Fibroblast of skin of right quadriceps (primary cell): ENCODE measurements around the gene TMEM269.

Experiments
- DNase-seq: peaks from one replicate; pipeline ENCODE4 v3.0.0-alpha.2; 2013

Gene TMEM269, protein sequence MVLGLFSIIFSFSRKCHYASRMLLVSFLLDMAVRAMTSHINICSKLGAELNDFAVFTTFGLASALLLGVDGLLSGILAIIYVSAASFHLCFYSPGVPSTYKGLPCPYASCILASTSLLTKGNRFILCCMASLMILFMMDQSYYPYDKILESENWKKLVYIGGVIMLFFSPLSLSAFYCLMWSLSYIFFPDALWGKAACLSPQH

DNA sequence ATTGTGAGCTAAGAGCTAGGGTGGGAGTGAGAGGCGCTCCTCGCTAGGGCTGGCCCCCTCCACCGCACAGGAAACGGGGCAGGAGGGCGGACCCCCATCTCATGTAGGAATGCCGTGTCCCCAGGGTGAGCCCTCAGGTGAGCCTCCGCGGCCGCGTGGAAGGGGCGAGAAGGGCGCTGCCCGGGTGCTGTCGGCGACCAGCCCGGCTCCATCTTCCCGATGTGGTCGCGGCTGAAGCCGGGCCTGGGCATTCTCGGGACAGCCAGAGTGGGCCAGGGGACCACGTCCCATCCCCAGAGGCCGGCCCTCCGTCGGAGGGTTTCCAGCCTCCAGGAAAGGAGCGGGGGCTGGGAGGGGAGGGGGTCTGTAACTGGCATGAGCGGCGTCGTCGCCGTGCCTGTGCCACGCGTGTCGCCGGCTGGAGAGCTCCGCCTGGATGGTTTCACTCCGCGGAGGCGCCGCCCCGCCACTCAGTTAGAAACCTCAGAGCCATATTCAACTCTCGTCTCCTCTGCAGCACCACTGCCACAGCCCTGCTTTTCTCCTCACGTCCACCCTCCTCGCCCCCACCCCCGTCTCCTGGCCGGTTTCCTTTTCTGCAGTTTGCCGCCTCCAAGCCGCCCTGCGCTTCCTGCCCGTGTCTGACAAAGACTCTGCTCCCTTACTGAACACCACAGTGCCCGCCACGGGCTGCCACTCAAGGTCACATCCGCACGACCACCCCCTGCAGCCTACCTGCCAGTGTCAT is at the start of gene TMEM269:
TSS of gene TMEM269 (plus strand) at position 46 of the 748 bp plus-strand sequence. CDS start 4,903 bp downstream, outside the sequence.
- peak; percentile 7 for DNase-seq

DNA sequence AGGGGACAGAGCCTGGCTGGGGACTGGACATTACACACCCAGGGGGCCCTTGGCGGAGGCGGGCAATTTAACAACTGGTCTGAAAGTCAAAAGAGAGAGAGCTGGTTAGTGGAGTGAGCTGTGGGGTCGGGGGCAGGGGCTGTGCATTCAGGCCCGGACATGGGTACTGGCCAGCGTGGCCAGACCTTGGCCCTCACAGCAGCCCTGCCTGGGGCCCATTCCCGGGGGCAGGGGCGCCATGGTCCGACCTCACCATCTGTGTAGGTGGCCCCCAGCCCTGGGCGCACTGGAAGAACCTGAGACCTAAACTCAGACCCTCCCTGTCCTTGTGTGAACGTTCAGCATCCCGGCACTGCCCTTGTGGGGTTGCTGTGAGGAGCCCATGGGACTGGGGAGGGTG is 49.7 kb upstream of the TMEM269 start:
- DNase-seq = no peak

DNA sequence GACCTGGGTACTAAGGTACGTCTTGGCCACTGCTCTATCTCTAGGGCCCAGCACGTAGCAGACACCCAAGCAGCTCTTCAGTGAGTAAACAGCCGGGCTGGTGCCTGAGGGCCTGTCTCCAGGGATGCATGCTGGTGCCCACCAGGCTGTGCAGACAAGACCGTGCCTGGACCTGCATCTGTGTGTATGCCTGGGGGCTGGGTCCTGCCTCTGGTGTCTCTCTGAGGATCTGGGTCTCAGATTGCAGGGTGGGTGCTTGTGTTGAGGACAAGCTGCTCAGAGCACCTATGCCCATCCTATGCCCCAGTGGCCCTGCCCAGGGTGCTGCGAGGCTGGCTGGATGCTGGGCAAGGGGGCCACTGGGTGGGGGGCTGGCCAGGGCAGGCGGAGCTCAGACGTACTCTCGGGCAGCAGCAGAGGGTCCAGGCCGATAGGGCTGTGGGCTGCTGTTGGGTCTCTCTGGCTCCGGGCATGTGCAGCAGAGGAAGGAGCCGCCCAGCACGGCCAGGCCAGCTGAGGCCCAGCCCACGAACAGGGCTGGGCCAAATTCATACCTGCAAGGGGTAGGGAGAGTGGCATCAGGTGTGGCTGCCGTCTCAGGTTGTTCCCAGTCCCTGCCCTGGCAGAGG is 49.2 kb upstream of the TMEM269 start:
- DNase-seq = no peak

DNA sequence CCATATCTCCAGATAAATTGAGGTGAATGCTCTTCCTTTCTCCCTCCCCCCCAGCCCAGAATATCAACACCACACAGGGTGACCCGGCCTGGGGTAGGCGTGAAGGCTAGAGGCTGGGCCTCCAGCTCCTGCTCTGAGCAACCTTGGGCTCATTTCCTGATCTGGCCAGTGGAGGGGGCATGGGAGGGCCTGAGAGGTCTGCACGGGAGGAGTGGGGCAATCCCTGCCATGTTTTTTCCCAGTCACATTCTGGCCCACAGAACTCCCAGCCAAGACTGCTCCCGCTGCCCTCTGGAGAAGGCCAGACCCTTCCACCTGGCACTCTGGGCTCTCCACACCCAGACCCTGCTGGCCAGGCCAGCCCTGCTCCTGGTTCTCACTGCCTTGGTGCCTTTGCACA is 48.6 kb upstream of the TMEM269 start:
- DNase-seq = no peak

DNA sequence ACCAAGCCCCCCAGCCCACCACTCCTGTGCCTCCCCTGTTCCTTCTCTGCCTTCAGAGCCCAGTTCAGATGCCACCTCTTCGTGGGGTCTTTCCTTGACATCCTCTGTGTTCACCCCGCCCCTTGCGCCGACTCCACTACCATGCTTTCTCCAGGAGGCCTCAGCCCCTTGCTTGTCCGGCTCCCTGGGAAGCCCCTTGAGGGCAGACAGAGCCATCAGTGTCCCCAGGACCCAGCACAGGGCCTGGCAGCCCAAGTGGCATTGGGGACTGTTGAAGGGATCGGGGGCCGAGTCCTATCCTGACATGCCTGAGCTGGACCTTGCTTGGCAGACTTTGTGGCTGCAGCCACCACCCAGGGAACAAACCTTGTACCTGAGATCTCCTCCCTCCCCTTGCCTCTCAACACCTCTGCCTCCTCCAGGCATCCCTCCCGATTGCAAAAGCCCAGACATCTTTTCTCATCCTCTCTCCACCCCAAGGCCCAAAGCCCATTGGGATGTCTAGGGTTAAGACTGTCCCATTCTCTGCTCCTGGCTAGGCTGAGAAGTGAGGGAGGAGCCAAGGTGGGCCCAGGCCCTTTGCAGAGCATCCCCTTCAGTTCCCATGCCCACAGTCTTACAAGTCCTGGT is 48.1 kb upstream of the TMEM269 start:
- DNase-seq = no peak

DNA sequence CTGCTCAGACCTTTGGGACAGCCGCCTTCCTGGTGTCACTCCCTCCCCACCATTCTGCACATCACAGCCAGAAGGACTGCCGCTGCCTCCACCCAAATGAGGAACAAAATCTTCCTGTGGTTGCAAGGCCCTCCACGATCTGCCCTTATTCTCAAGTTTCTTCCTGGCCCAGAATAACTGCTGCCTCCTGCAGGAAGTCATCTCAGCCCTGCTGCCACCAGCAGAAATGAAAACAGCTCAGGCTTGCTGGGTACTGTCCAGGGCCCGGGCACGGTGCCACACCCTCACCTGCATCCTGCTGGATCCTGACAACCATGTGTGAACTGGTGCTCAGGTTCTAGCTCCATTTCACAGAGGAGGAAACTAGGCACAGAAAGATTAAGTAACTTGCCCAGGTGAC is 47.5 kb upstream of the TMEM269 start:
- DNase-seq = no peak

DNA sequence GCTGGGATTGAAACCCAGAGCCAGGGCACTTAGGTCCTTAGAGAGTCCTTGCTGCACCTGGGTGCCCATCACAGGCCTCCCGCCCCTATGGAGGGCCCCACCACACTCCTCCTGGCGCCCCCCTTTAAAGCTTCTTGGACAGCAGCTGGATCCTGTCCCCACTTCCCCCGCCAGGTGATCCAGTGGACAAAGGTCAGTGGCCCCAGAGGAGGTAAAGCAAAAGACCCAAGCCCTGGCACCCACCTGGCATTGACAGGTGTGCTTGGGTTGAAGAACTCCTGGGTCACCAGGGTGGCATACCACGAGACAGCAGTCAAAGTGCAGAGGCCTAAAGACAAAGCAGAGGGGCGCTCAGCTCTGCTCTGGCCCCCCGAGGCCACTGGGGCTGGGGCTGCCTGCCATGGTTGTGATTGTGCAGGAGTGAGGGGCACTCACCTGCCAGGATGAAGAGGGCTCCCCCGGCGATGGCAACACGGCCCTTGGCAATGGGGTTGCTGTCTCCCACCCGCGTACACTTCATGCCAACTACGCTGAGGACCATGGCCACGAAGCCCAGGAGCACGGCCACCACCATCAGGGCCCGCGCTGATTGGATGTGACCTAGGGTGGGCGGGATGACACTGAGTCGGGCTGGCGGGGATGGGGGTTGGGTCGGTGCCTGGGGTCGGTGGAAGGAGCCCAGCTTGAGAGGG is 46.7 kb upstream of the TMEM269 start:
- no peak for DNase-seq

DNA sequence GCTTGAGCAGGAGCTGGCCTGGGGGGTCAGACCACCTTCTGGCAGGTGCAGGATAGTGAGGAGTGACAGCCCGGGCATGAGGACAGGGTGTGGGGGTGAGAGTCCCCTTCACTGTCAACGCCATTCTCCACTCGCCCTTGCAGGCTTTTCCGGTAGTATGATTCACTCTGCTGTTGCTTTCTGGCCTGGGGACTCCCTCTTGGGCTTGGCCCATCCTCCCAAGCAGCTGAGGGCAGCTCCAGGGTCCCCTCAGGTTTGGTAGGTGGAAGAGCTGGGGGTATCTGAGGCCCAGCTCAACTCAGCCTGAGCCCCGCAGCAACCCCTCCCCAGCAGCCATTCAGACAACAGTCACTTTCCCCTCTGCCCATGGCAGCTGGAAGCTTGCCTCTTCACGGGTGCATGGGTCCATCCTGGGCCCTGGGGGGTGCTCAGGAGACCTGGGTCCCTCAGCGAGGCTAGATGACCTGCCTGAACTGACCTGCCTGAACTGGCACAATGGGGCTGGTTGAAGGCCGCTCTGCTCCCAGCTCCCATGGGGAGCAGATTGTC is 46.0 kb upstream of the TMEM269 start:
- no peak for DNase-seq

DNA sequence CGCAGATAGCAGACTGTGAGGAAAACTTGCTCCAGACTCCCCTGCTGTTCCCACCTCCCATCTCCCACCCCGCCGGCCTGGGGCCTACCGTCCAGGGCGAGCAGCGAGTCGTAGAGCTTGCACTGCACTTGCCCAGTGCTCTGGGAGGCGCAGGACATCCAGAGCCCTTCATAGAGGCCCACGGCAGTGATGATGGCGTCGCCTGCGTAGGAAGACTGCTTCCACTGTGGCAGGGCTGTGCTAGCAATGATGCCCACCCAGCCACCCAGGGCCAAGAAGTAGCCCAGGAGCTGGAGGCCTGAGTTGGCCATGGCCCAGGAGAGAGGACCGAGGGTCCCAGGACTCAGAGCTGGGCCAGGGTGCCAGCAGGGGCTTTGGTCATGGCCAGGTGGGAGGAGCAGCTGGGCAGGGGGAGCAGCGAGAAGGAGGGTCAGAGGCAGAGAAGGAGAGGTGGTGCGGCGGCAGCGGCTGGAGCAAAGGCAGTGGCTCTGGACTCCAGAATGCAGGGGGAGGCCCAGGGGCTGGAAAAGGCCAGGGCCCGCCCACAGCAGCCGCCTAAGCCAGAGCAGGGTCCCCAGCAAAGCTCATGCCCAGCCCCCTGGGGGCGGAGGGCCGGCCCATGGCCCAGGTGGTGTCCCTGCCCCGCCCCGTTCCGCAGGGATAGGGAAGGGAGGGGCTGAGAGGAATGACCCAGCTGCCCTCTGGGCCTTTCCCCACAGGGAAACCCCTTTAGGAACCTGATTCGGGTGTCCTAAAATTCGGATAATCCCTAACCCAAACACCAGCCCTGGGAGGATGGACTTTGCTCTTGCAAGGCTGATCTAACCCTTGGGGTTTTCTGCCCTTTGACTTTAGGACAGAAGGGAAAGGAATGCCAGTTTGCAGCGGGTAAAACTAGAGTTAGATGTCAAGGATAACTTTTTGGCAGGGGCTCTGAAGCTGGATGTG is 44.8 kb upstream of the TMEM269 start, which contains the start of gene CLDN19:
TSS of gene CLDN19 (minus strand) at position 484 of the 948 bp plus-strand sequence. CDS start at position 311, 173 bp downstream.
- DNase-seq = no peak

DNA sequence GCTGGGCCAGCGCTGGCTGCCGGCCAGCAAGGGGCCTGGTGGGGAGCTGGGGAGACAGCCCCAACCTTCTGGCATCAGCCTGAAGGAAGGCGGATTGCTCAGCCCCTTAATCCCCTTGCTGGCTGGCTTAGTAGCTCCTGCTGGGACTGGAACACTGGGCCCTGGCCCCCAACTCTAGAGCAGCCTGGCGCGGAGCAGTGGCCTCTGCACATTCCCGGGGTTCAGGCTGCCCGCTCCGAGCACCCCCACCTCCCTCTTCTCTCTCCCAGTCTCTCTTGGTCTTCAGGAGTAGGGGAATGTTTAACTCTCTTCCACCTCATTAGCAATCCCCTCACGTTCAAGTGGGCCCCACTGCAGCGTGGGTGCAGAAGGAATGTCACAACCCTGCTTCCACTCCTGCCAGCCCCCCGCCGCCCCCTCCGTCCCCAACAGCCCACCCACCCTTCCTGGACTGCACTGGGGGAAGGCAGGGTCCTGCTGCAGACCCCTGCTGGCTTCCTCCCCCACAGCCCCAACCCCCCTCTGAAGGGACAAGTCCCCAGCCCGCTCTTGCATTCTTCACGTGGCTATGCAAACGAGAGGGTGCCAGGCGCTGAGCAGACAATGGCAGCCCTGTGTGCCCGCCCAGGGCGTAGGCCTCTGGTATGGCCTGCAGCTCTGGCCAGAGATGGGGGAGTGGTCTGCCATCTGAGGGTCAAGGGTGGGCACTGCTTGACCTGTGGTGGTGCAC is 43.8 kb upstream of the TMEM269 start:
- no peak for DNase-seq

DNA sequence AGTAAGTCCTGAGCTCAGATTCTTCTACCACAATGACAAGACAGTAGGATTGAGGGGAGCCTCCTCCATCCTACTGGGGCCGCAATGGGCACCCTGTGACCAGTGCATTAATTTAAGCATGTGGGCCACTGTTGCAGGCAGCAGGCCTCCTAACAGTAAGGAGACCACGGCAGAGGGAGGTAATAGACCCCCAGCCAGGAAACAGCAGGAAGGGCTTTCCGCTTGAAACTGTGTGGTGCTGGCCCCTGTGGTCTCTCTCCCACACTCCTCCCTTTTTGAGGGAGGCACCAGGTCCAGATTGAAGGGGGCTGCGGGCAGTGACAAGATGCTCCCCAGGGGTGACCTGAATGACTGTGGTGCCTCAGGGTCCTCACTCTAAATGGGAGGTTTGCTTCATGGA is 43.1 kb upstream of the TMEM269 start:
- no peak for DNase-seq

DNA sequence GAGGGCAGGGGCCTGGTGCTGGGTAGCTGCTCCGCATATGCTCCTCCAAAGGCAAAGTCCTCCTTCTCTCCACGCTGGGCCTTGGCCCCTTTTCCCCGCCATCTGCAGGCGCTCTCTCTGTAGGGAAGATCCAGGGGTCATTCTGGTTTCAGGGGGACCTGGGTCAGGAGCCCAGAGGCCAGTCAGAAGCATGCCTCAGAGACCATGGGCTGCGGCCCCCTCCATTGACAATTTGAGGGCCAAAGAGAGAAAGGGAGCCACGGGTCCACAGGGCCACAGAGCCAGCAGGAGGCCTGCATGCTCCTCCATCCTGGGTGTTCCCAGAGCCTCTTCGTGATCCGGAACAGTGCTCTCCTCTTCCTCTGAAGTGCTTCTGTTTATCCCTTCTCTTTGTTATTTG is 42.6 kb upstream of the TMEM269 start:
- DNase-seq = no peak

DNA sequence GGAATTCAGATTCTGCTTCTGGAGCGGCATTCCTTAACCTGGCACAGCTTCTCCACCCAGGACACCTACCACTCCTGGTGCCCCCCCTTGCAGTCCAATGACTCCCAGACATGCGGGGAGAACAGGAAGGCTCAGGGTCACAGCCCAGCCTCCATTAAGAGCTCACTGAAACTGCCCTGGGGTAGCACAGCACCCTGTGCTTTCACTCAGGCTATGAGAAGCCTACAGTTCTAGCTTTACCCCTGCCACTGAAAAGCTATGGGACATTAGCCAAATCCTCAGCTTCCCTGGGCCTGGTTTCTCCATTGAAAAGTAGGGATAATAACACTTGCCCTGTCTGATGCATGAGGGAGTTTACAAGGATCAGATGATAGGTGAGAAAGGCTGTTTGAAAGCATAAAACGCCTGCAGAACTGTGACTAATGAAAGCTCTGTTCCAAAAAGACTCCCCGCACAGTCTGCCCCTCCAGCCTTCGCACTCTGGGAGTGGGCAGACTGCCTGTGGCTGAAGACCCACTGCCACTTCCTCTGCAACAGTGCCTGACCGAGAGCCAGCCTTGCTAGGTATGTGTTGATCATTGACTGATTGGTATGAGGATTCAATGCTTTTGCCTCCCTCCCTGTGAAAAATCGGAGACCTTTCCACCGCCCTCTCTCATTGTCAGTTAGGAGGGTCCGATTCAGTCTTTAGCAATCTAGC is 42.0 kb upstream of the TMEM269 start:
- no peak for DNase-seq

DNA sequence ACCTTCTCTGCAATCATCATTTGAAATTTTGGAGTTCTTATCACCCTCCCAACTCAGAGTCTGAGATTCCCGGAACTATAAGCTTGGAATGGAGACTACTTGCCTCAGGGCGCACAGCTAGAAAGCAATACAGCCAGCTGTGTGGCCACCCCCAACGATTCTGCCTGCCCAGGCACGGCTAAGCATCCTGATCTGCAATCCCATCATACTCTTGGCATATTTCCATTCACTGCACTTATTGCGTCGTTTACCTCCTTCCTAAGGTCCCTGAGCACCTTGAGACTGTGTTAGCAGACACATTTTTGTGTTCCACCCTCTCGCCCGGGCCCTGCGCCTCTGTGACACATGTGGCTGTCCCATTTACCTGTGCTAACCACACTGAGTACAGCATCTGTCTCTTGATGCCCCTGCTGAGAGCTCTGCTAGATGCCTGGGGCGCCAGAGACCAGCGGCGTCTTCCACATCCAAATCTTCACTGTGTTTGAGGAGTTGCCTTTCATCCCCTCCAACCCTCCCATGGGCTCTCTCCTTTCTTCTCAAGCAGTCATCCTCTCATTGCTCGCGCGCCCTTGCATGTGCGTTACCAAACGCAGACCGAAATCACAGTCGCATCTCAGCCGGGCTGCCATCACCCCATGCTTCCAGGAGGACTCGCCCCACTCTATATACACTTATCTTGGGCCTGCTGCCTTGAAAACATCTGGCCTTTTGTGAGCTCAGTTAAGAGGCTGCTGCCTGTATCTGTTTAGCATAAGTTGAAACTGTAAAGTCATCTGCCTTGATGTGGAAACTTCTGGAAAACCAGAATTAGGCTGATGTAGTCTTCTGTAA is 41.3 kb upstream of the TMEM269 start:
- no peak for DNase-seq

DNA sequence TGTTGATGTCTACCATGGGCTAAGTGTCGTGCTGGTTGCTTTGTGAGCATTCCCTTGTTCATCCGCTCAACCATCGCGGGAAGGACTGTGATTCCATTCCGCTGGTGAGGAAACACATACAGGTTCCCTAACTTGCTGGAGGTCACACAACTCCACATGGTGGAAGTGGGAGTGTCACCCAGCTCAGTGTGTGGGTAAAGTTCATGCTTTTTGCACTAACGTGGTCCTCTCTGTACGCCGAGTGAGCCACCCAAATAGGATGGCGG is 40.7 kb upstream of the TMEM269 start:
- no peak for DNase-seq

DNA sequence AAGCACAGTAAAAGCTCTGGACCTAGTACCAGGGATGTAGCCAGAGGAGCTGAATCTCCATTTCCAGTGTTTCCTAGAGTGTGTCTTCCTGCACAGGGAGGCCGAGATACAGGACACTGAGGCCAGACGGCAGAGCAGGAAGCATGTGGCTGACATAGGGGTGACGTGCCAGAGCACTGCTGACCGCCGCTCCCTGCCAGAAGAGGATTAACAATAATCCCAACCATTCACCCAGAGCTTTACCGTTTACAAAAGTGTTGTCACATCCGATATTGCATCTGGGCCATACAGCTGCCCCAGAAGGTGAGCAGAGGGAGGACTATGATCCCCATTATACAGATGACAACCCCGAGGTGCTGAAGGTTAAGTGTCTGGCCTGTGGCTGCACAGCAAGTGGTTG is 38.9 kb upstream of the TMEM269 start:
- no peak for DNase-seq

DNA sequence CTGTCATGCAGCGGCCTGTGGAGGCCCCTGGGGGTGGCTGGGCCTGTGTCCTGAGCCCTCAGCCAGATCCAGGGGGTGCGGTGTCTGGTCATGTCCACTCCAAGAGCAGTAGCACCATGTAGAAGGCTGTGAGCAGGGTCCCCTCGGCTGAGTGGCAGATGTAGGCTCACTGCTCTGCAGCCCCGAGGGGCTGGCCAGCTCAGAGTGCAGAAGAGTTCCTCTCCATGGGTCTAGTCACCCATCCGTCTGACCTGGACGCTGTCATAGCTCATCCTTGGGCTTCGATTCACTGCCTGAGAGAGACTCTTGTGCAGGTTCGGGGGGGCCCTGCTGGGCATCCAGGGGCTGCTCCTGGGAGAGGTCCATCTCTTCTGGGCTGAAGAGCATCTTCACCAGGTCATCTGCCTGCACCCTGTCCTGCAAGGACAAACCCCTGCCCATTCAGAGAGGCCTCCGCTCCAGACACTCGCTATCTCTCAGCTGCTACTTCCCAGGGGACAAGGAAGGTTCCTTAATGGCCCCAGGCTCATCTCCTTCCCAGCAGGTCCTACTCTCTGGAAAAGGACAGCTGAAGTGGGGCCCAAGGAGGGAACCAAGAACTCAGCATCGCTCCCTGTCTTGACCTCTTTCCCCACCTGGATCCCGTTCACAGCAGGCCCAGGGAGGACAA is 38.2 kb upstream of the TMEM269 start:
- DNase-seq = no peak

DNA sequence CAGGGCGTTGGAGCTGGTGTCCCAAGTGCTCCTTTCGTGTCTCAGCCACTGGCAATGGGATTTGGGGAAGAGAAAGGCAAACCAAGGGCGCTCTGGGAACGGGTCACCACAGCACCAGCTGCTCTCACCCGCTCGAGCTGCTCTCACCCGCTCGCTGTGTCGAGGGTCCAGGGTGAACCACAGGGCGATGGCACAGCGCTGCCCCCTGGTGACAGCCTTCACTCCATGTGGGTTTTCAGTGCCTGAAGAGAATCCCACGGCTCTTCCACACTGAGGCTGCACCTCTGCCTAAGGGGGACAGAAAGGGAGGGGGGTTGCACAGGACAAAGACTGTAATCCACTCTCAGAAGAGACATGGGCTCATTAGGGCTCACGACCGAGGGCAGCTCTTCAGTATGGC is 37.7 kb upstream of the TMEM269 start:
- DNase-seq = no peak

DNA sequence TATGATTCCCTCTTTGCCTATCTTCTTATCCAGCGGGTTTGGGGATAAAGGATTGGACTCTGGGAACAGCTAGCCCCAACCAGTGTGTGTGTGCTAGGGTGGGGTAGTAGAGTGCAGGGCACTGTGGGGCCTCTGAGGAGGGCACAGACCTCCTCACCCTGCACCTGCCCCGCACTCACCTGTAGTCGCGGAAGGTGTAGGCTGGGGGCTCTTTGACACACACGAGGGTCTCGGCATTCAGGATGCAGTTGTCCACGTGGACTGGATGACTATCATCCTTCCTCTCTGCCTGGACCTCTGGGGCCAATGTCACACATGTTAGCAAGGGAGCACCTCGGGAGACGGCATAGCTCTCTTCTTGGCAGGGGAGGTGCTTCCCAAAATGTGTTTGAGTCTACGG is 36.8 kb upstream of the TMEM269 start:
- DNase-seq = no peak
